HL-60 (cell line): ENCODE measurements around the gene CLSTN1.

Experiments used
- CTCF ChIP-seq: IDR thresholded peaks from one replicate; pipeline ENCODE4 v1.5.1; 2011; ENCODE audit warnings: low read length, control low read depth, inconsistent platforms; ENCODE audit not compliant: insufficient read depth
- GABPA ChIP-seq: IDR thresholded peaks from 2 replicates; pipeline ENCODE4 v1.6.1; 2012; ENCODE audit warnings: low read depth
- REST ChIP-seq: IDR thresholded peaks from 2 replicates; pipeline ENCODE4 v1.6.1; 2012; ENCODE audit warnings: low read depth; ENCODE audit not compliant: insufficient replicate concordance

- TF ChIP-seq CTCF, result no peak
- TF ChIP-seq GABPA, result no peak
- no peak for TF ChIP-seq REST
Observed at GRCh38 chr1:9794081-9794480, 29.7 kb downstream of the CLSTN1 start.
